KMS-11 (cell line): ENCODE data around the gene KLHL29.

Source experiments
- H2AFZ ChIP-seq: fragments of 200-600 bp; sonication (generic); 2 replicates; pipeline ENCODE4 v1.6.1; 2016; ENCODE audit warnings: antibody characterized with exemption, mixed run types, low read depth
- H3K27ac ChIP-seq: fragments of 200-600 bp; sonication (generic); 2 replicates; pipeline ENCODE4 v1.6.1; 2016; ENCODE audit warnings: mild to moderate bottlenecking, mixed run types
- H3K27me3 ChIP-seq: fragments of 200-600 bp; sonication (generic); 2 replicates; pipeline ENCODE4 v1.6.1; 2017; ENCODE audit warnings: mild to moderate bottlenecking, low read depth, mixed run types, moderate library complexity; ENCODE audit not compliant: insufficient read depth
- H3K36me3 ChIP-seq: fragments of 200-600 bp; sonication (generic); 2 replicates; pipeline ENCODE4 v1.6.1; 2017; ENCODE audit warnings: mild to moderate bottlenecking, mixed run types; ENCODE audit not compliant: insufficient read depth
- H3K4me1 ChIP-seq: fragments of 200-600 bp; sonication (generic); 2 replicates; pipeline ENCODE4 v1.6.1; 2016; ENCODE audit warnings: mild to moderate bottlenecking, low read depth, mixed run types; ENCODE audit not compliant: poor library complexity, severe bottlenecking
- H3K4me2 ChIP-seq: fragments of 200-600 bp; sonication (generic); 2 replicates; pipeline ENCODE4 v1.7.0; 2016; ENCODE audit warnings: mild to moderate bottlenecking, mixed run types
- H3K4me3 ChIP-seq: fragments of 200-600 bp; sonication (generic); IDR thresholded peaks from 2 replicates; pipeline ENCODE4 v1.6.1; 2017; ENCODE audit warnings: low read depth, low read length, mixed read lengths; ENCODE audit not compliant: insufficient read depth
- H3K79me2 ChIP-seq: fragments of 200-600 bp; sonication (generic); 2 replicates; pipeline ENCODE4 v1.6.1; 2016; ENCODE audit warnings: low read depth, mixed run types; ENCODE audit not compliant: insufficient read depth
- H3K9ac ChIP-seq: fragments of 200-600 bp; sonication (generic); 2 replicates; pipeline ENCODE4 v1.6.1; 2016; ENCODE audit warnings: mild to moderate bottlenecking, mixed run types
- H4K20me1 ChIP-seq: fragments of 200-600 bp; sonication (generic); 2 replicates; pipeline ENCODE4 v1.6.1; 2016; ENCODE audit warnings: mild to moderate bottlenecking, mixed run types; ENCODE audit not compliant: insufficient read depth
- TF ChIP-seq, protein P1 (sequence below): fragments of 200-600 bp; sonication (generic); conservative IDR thresholded peaks from 2 replicates; pipeline ENCODE4 v1.6.1; 2017; ENCODE audit warnings: low read depth, mild to moderate bottlenecking, antibody characterized with exemption, low read length, moderate library complexity, mixed read lengths

The KLHL29 gene

DNA sequence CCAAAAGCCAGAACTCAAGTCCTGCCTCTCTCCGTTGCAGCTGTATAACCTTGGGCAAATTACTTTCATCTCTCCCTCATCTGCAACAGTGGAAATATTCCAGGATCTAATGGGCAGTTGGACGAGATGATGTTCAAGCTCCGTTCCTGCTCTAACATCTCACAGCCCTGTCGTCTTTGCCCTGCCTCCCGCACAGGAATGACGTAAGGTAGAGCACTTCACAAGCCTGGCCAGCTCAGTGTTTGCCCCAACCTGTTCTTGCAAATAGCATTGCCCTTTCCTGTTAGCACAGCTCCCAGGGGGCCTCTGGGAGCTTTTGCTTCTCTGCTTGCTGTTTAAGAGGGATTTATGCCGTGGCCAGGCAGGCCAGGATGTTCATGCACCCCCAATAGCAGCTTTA is 107.9 kb downstream of the KLHL29 start:
- no peaks in the 10 kb centered on the region for H4K20me1 ChIP-seq

DNA sequence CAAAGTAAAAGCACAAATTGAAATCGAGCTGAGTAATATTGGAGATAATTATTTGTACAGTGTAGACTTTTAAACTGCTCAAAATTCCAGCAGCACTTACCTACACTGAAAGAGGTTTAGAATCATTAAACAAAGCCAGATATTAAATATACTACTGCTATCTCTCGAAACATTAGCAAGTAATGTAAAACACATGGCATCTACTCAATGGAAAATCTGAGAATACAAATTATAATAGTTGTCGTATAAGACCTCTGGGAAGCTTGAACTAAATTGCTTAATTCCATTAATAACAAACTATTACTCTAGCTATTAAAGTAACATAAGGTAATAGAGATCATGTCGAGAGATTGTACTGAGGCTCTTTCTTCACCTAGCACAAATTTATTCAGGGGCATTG is 108.9 kb downstream of the KLHL29 start:
- H3K4me3 ChIP-seq, result no peak overlapping the region
- no peaks in the 10 kb centered on the region for H3K36me3 ChIP-seq
- H2AFZ ChIP-seq, result no peak overlapping the region
- peaks cover under 1% of the 10 kb centered on the region for H3K4me1 ChIP-seq
- no peaks in the 10 kb centered on the region for H4K20me1 ChIP-seq
- no peaks in the 10 kb centered on the region for H3K27me3 ChIP-seq
- no peak overlapping the region for H3K9ac ChIP-seq
- TF ChIP-seq, protein P1, sequence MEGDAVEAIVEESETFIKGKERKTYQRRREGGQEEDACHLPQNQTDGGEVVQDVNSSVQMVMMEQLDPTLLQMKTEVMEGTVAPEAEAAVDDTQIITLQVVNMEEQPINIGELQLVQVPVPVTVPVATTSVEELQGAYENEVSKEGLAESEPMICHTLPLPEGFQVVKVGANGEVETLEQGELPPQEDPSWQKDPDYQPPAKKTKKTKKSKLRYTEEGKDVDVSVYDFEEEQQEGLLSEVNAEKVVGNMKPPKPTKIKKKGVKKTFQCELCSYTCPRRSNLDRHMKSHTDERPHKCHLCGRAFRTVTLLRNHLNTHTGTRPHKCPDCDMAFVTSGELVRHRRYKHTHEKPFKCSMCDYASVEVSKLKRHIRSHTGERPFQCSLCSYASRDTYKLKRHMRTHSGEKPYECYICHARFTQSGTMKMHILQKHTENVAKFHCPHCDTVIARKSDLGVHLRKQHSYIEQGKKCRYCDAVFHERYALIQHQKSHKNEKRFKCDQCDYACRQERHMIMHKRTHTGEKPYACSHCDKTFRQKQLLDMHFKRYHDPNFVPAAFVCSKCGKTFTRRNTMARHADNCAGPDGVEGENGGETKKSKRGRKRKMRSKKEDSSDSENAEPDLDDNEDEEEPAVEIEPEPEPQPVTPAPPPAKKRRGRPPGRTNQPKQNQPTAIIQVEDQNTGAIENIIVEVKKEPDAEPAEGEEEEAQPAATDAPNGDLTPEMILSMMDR, result no peak
- no peak overlapping the region for H3K27ac ChIP-seq
- no peak overlapping the region for H3K4me2 ChIP-seq
- no peaks in the 10 kb centered on the region for H3K79me2 ChIP-seq

More for the DNA sequence above, 107.9 kb downstream of the KLHL29 start:
- Histone ChIP-seq H3K27ac (no peak overlapping the region), H3K4me3 (no peak overlapping the region), H3K4me1 (peaks cover 9% of the 10 kb centered on the region), H3K27me3 (no peaks in the 10 kb centered on the region), H3K4me2 (no peak overlapping the region), H2AFZ (no peak overlapping the region), H3K79me2 (no peaks in the 10 kb centered on the region), H3K36me3 (no peaks in the 10 kb centered on the region), H3K9ac (no peak overlapping the region)
- TF ChIP-seq, protein P1, result no peak

DNA sequence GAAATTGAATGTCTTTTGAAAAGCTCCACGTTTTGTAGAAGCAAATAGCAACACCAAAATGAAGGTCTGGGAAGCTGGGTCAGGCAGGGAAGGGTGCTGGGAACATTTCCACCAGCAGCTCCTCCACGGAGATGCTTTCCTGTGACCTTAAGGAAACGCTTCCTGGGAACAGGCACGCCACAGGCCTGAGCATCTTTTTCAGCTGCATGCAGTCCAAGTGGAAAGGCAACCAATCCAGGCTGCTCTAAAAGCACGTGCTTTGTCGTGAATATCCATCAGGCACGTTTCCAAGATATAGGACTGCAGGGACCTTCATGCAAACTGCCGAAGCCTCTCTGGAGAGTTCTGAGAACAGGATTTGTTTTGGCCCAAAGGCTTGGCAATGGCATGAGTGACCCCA is 109.3 kb downstream of the KLHL29 start:
- Histone ChIP-seq H3K4me1 (no peaks in the 10 kb centered on the region), H3K27ac (no peak overlapping the region), H3K9ac (no peak overlapping the region), H3K36me3 (no peaks in the 10 kb centered on the region), H3K79me2 (no peaks in the 10 kb centered on the region), H3K27me3 (no peaks in the 10 kb centered on the region), H2AFZ (no peak overlapping the region), H3K4me2 (no peak overlapping the region), H4K20me1 (no peaks in the 10 kb centered on the region), H3K4me3 (no peak overlapping the region)
- TF ChIP-seq, protein P1, result no peak

DNA sequence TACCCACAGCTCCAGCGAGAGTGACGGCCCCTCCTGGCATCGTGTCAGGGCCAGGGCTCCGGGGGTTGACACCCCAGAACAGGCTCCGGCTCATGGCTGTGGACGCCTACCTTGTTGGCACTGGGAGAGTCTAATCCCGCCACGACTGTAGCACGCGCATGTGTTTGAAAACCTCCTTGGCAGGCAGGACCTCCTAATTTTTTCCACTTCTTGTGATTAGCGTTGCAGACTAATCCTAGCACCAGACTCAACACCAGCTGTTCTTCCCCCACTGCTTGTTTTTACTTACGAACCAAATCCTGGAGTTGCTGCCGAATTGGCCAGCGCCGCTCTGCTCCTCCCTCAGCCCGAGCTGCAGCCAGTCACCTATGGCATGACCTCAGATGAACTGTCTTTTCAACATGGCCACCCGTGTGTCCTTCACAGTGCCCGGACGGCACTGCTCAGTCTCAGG is 110.7 kb downstream of the KLHL29 start:
- no peak overlapping the region for H3K9ac ChIP-seq
- TF ChIP-seq, protein P1, result no peak
- H3K27me3 ChIP-seq, result no peaks in the 10 kb centered on the region
- no peak overlapping the region for H3K4me3 ChIP-seq
- no peaks in the 10 kb centered on the region for H3K79me2 ChIP-seq
- no peak overlapping the region for H2AFZ ChIP-seq
- no peak overlapping the region for H3K4me2 ChIP-seq
- H3K27ac ChIP-seq, result no peak overlapping the region
- no peaks in the 10 kb centered on the region for H3K36me3 ChIP-seq
- H4K20me1 ChIP-seq, result no peaks in the 10 kb centered on the region
- no peaks in the 10 kb centered on the region for H3K4me1 ChIP-seq
